Measurements from ENCODE around the gene IFT20. TPM values are rescaled to one million over a fixed set of nuclear protein-coding genes. Genes with fewer than 3 reads are reported as not detected.

The IFT20 gene
- total and polyA plus RNA-seq, 2 donors, result 44.6 to 82.5 TPM

- no peak for DNase-seq (ENCODE audit: low read depth in 6 of 9, low spot score in 9 of 9)
- Histone ChIP-seq H3K4me1 (ENCODE audit: control insufficient read depth in 2 of 2, insufficient read depth in 2 of 2, low read length in 2 of 2) (peaks cover 0 to 5% of the 10 kb centered on the region in 2 donors), H3K9me3 (ENCODE audit: control insufficient read depth in 2 of 2, insufficient read depth in 1 of 2, low read length in 1 of 2) (no peaks in the 10 kb centered on the region), H3K27ac (ENCODE audit: low read depth in 1 of 2, low read length in 1 of 2) (no peak overlapping the region), H3K36me3 (ENCODE audit: control insufficient read depth in 2 of 2, insufficient read depth in 2 of 2, low read length in 1 of 2) (peaks cover 86 to 90% of the 10 kb centered on the region in 2 donors), H3K4me3 (ENCODE audit: low read length in 2 of 2) (no peak overlapping the region), H3K27me3 (ENCODE audit: control insufficient read depth in 2 of 2, insufficient read depth in 1 of 2, low read length in 1 of 2) (no peaks in the 10 kb centered on the region)
- 97% methylated on average over 7 of the region's 7 CpGs for WGBS
These were observed 15.0 kb upstream of the IFT20 start for GRCh38 chr17:28350271-28350670.

DNA sequence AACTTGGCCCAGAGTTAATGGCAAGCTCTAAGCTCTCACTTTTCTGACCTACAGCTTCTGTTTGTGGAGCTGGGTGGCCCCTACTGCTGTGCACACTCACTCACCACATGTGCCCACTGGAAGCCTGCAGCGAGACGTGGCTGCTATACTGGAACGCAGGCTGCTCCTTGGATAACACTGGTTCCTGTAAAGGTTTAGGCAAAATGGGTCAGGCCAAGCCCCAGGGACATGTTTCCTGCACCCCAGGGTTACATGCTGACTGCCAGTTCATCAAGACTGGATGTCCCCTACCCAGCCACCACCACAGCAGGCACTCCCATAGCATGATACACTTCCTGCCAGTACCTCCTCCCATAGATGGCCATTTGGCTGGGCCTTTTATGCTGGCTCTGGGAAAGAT lies 13.7 kb upstream of the IFT20 start:
- peaks cover 86 to 95% of the 10 kb centered on the region in 2 donors for H3K36me3 ChIP-seq (ENCODE audit: control insufficient read depth in 2 of 2, insufficient read depth in 2 of 2, low read length in 1 of 2)
- peaks cover 6 to 12% of the 10 kb centered on the region in 2 donors for H3K4me1 ChIP-seq (ENCODE audit: control insufficient read depth in 2 of 2, insufficient read depth in 2 of 2, low read length in 2 of 2)
- no peaks in the 10 kb centered on the region for H3K9me3 ChIP-seq (ENCODE audit: control insufficient read depth in 2 of 2, insufficient read depth in 1 of 2, low read length in 1 of 2)
- 100% methylated on average over 3 of the region's 3 CpGs for WGBS
- H3K4me3 ChIP-seq (ENCODE audit: low read length in 2 of 2), result no peak overlapping the region
- no peak for DNase-seq (ENCODE audit: low read depth in 6 of 9, low spot score in 9 of 9)
- H3K27ac ChIP-seq (ENCODE audit: low read depth in 1 of 2, low read length in 1 of 2), result no peak overlapping the region
- H3K27me3 ChIP-seq (ENCODE audit: control insufficient read depth in 2 of 2, insufficient read depth in 1 of 2, low read length in 1 of 2), result no peaks in the 10 kb centered on the region

- Histone ChIP-seq H3K27ac (ENCODE audit: low read depth in 1 of 2, low read length in 1 of 2) (no peak overlapping the region), H3K4me3 (ENCODE audit: low read length in 2 of 2) (no peak overlapping the region), H3K4me1 (ENCODE audit: control insufficient read depth in 2 of 2, insufficient read depth in 2 of 2, low read length in 2 of 2) (peaks cover 15 to 16% of the 10 kb centered on the region in 2 donors), H3K27me3 (ENCODE audit: control insufficient read depth in 2 of 2, insufficient read depth in 1 of 2, low read length in 1 of 2) (no peaks in the 10 kb centered on the region), H3K9me3 (ENCODE audit: control insufficient read depth in 2 of 2, insufficient read depth in 1 of 2, low read length in 1 of 2) (no peaks in the 10 kb centered on the region), H3K36me3 (ENCODE audit: control insufficient read depth in 2 of 2, insufficient read depth in 2 of 2, low read length in 1 of 2) (peaks cover 84 to 98% of the 10 kb centered on the region in 2 donors)
- no peak for DNase-seq (ENCODE audit: low read depth in 6 of 9, low spot score in 9 of 9)
- WGBS, result 96% methylated on average over 8 of the region's 8 CpGs
These were observed 12.1 kb upstream of the IFT20 start for GRCh38 chr17:28347261-28347891.

- Histone ChIP-seq H3K27me3 (ENCODE audit: control insufficient read depth in 2 of 2, insufficient read depth in 1 of 2, low read length in 1 of 2) (no peaks in the 10 kb centered on the region), H3K4me1 (ENCODE audit: control insufficient read depth in 2 of 2, insufficient read depth in 2 of 2, low read length in 2 of 2) (peaks cover 15 to 16% of the 10 kb centered on the region in 2 donors), H3K27ac (ENCODE audit: low read depth in 1 of 2, low read length in 1 of 2) (no peak overlapping the region), H3K36me3 (ENCODE audit: control insufficient read depth in 2 of 2, insufficient read depth in 2 of 2, low read length in 1 of 2) (peaks cover 85 to 98% of the 10 kb centered on the region in 2 donors), H3K4me3 (ENCODE audit: low read length in 2 of 2) (no peak overlapping the region), H3K9me3 (ENCODE audit: control insufficient read depth in 2 of 2, insufficient read depth in 1 of 2, low read length in 1 of 2) (no peaks in the 10 kb centered on the region)
- DNase-seq (ENCODE audit: low read depth in 6 of 9, low spot score in 9 of 9), result no peak
- 94% methylated on average over 7 of the region's 7 CpGs for WGBS
These were observed 11.5 kb upstream of the IFT20 start for GRCh38 chr17:28346746-28347246.

DNA sequence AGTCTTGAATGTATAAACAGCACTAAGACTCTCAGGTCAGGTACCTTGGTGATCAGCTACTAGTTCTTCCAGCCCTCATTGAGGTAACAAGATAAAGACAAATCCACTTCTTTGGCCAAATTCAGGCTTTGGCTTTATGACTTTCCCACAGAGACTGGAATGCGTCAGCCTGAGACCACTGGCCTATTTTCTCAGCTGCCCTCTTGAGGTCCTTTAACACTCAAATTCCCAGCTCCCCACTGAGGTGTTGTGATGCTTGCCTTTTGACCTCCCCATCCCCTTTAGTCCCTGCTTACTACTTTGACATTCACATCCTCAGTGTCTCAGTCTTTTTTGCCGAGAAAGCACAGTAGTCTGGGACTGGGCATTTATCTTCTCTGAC lies 10.9 kb upstream of the IFT20 start:
- H3K4me3 ChIP-seq (ENCODE audit: low read length in 2 of 2), result no peak overlapping the region
- no peaks in the 10 kb centered on the region for H3K27me3 ChIP-seq (ENCODE audit: control insufficient read depth in 2 of 2, insufficient read depth in 1 of 2, low read length in 1 of 2)
- H3K36me3 ChIP-seq (ENCODE audit: control insufficient read depth in 2 of 2, insufficient read depth in 2 of 2, low read length in 1 of 2), result peaks cover 85 to 98% of the 10 kb centered on the region in 2 donors
- no peak for DNase-seq (ENCODE audit: low read depth in 6 of 9, low spot score in 9 of 9)
- no peak overlapping the region for H3K27ac ChIP-seq (ENCODE audit: low read depth in 1 of 2, low read length in 1 of 2)
- peaks cover 15 to 16% of the 10 kb centered on the region in 2 donors for H3K4me1 ChIP-seq (ENCODE audit: control insufficient read depth in 2 of 2, insufficient read depth in 2 of 2, low read length in 2 of 2)
- WGBS, result over 99% methylated on average over 2 of the region's 2 CpGs
- H3K9me3 ChIP-seq (ENCODE audit: control insufficient read depth in 2 of 2, insufficient read depth in 1 of 2, low read length in 1 of 2), result no peaks in the 10 kb centered on the region

- H3K4me1 ChIP-seq (ENCODE audit: control insufficient read depth in 2 of 2, insufficient read depth in 2 of 2, low read length in 2 of 2), result peaks cover 15 to 16% of the 10 kb centered on the region in 2 donors
- no peaks in the 10 kb centered on the region for H3K9me3 ChIP-seq (ENCODE audit: control insufficient read depth in 2 of 2, insufficient read depth in 1 of 2, low read length in 1 of 2)
- H3K27me3 ChIP-seq (ENCODE audit: control insufficient read depth in 2 of 2, insufficient read depth in 1 of 2, low read length in 1 of 2), result no peaks in the 10 kb centered on the region
- H3K36me3 ChIP-seq (ENCODE audit: control insufficient read depth in 2 of 2, insufficient read depth in 2 of 2, low read length in 1 of 2), result peaks cover 84 to 97% of the 10 kb centered on the region in 2 donors
- no peak overlapping the region for H3K4me3 ChIP-seq (ENCODE audit: low read length in 2 of 2)
- 95% methylated on average over 13 of the region's 13 CpGs for WGBS
- no peak for DNase-seq (ENCODE audit: low read depth in 6 of 9, low spot score in 9 of 9)
- peak overlapping the region in 1 of 2 donors; percentile 64 for H3K27ac ChIP-seq (ENCODE audit: low read depth in 1 of 2, low read length in 1 of 2)
These were observed 10.3 kb upstream of the IFT20 start for GRCh38 chr17:28345419-28346198.

DNA sequence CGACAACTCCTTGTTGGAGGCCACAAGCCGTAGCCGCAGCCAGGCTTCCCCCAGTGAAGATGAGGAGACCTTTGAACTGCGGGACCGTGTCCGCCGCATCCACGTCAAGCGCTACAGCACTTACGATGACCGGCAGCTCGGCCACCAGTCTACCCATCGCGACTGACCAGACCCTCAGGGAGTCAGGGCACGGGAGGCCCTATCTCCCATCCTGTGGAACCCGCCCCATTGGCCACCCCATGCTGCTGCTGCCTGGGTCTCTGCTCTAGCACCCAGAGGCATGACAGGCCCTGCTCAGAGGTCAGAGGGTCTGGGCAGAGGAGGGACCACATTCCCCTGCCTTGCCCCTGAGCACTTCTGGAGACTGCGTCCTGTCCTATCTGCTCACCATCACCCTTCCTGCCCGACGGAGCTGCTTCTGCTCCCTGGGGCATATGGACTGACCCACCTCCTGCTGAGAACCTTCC lies 9.2 kb upstream of the IFT20 start:
- WGBS, result 95% methylated on average over 19 of the region's 19 CpGs
- no peak overlapping the region for H3K4me3 ChIP-seq (ENCODE audit: low read length in 2 of 2)
- H3K9me3 ChIP-seq (ENCODE audit: control insufficient read depth in 2 of 2, insufficient read depth in 1 of 2, low read length in 1 of 2), result no peaks in the 10 kb centered on the region
- peaks cover 15 to 16% of the 10 kb centered on the region in 2 donors for H3K4me1 ChIP-seq (ENCODE audit: control insufficient read depth in 2 of 2, insufficient read depth in 2 of 2, low read length in 2 of 2)
- H3K27me3 ChIP-seq (ENCODE audit: control insufficient read depth in 2 of 2, insufficient read depth in 1 of 2, low read length in 1 of 2), result no peaks in the 10 kb centered on the region
- peaks cover 81 to 95% of the 10 kb centered on the region in 2 donors for H3K36me3 ChIP-seq (ENCODE audit: control insufficient read depth in 2 of 2, insufficient read depth in 2 of 2, low read length in 1 of 2)
- peak overlapping the region in 1 of 2 donors; percentile 62 for H3K27ac ChIP-seq (ENCODE audit: low read depth in 1 of 2, low read length in 1 of 2)
- DNase-seq (ENCODE audit: low read depth in 6 of 9, low spot score in 9 of 9), result no peak

DNA sequence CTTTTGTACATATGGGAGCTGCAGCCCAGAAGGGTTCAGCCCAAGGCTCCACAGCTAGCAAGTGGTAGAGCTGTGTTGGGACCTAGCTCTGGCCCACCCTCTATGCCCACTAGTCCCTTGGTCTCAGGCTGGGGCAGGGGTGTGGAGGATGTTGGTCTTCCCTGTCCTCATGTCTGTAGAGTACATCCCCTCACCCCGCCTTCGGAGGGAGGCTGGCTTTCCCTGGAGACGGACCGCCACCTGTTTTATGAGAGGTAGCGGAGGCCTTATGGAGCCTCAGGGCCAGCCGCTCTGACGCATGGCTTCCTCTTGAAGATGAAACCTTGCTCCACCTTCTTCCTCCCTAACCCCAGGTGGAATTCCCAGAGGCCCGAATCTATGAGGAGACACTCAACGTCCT lies 8.7 kb upstream of the IFT20 start:
- Histone ChIP-seq H3K9me3 (ENCODE audit: control insufficient read depth in 2 of 2, insufficient read depth in 1 of 2, low read length in 1 of 2) (no peaks in the 10 kb centered on the region), H3K4me1 (ENCODE audit: control insufficient read depth in 2 of 2, insufficient read depth in 2 of 2, low read length in 2 of 2) (peaks cover 15 to 16% of the 10 kb centered on the region in 2 donors), H3K27me3 (ENCODE audit: control insufficient read depth in 2 of 2, insufficient read depth in 1 of 2, low read length in 1 of 2) (no peaks in the 10 kb centered on the region), H3K36me3 (ENCODE audit: control insufficient read depth in 2 of 2, insufficient read depth in 2 of 2, low read length in 1 of 2) (peaks cover 77 to 93% of the 10 kb centered on the region in 2 donors), H3K27ac (ENCODE audit: low read depth in 1 of 2, low read length in 1 of 2) (peak overlapping the region in 1 of 2 donors; percentile 65), H3K4me3 (ENCODE audit: low read length in 2 of 2) (no peak overlapping the region)
- 98% methylated on average over 9 of the region's 9 CpGs for WGBS
- no peak for DNase-seq (ENCODE audit: low read depth in 6 of 9, low spot score in 9 of 9)

- H3K4me3 ChIP-seq (ENCODE audit: low read length in 2 of 2), result no peak overlapping the region
- H3K9me3 ChIP-seq (ENCODE audit: control insufficient read depth in 2 of 2, insufficient read depth in 1 of 2, low read length in 1 of 2), result no peaks in the 10 kb centered on the region
- no peaks in the 10 kb centered on the region for H3K27me3 ChIP-seq (ENCODE audit: control insufficient read depth in 2 of 2, insufficient read depth in 1 of 2, low read length in 1 of 2)
- peaks cover 72 to 88% of the 10 kb centered on the region in 2 donors for H3K36me3 ChIP-seq (ENCODE audit: control insufficient read depth in 2 of 2, insufficient read depth in 2 of 2, low read length in 1 of 2)
- peak in 3 of 9 donors; percentile 30 to 65 (median 43) for DNase-seq (ENCODE audit: low read depth in 6 of 9, low spot score in 9 of 9)
- 62% methylated on average over 10 of the region's 10 CpGs for WGBS
- H3K27ac ChIP-seq (ENCODE audit: low read depth in 1 of 2, low read length in 1 of 2), result peak overlapping the region; percentile 38 to 65
- peaks cover 15 to 16% of the 10 kb centered on the region in 2 donors for H3K4me1 ChIP-seq (ENCODE audit: control insufficient read depth in 2 of 2, insufficient read depth in 2 of 2, low read length in 2 of 2)
These were observed 8.2 kb upstream of the IFT20 start for GRCh38 chr17:28343491-28343932.

Measured in thymus (tissue), 11 donors.